ENCODE results near the gene RNPEPL1.

DNA sequence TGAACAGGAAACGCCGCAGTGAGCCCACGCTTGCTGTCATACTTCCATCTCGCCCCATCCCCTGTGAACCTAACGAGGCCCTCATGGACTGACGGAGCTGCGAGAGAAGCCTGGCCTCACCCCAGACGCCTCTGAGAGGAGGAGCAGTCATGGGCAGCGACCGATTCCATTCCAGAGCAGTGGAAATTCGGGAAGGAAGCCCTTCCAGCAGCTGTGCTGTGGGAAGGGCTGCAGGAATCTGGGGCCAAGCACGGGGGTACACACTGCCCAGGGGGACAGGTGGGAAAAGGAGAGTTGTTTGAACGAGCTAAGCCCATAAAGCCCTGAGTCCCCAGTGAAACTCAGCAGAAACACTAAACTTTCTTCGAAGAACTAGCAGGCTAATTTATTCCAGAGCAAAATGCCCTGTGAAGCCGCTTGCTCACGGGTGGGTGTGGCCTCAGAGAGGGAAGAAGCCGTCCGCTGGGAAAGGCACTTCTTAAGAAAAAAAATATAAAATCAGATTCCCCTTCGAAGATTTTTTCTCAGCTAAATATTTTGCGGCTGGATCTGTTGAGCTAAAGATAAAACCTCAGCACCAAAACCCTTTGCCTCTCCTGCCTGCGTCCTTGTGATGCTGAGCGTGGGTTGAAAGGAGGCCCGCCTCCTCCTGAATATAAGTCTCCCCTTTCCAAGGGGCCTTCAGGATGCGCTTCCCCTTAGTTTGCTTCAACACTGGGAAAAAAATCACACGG is 48.7 kb upstream of the RNPEPL1 start:
- TF ChIP-seq POLR2A (IDR thresholded peaks at IDR 0.05; ENCODE audit: low read depth, low read length) (no peak), SPI1 (IDR thresholded peaks at IDR 0.05; ENCODE audit: low read depth, low read length) (no peak), POLR2AphosphoS5 (IDR thresholded peaks at IDR 0.05; ENCODE audit: low read depth, low read length) (no peak), TAF1 (IDR thresholded peaks at IDR 0.05; ENCODE audit: low read depth, low read length) (no peak), POU2F2 (IDR thresholded peaks at IDR 0.05; ENCODE audit: low read depth, low read length) (no peak)
